Measurements from ENCODE around the gene TSPYL1. TPM values are rescaled to one million over a fixed set of nuclear protein-coding genes. Genes with fewer than 3 reads are reported as not detected.
"Not testable (repeated sequence)": the region's sequence is repeated elsewhere in the genome, so short reads cannot be mapped to it uniquely, and the experiment has no call there.

TSPYL1 gene
- polyA plus RNA-seq (2013, experiment 1 of 2) = 42.9 TPM
- 44.1 TPM for polyA plus RNA-seq (2013, experiment 2 of 2)

- Histone ChIP-seq H3K9me3 (ENCODE audit: insufficient read depth, low read depth, low read length) (no peaks in the 10 kb centered on the region), H3K9ac (ENCODE audit: low read depth, low read length) (peak within 1 kb of the TSS; percentile 91), H3K4me3 (ENCODE audit: low read length) (peak within 1 kb of the TSS; percentile 94), H3K27ac (ENCODE audit: low read depth, low read length) (peak within 1 kb of the TSS; percentile 91), H3K27me3 (ENCODE audit: insufficient read depth, low read length) (no peaks in the 10 kb centered on the region), H3K4me1 (ENCODE audit: insufficient read depth, low read length) (peaks cover 19% of the 10 kb centered on the region), H3K36me3 (ENCODE audit: insufficient read depth, low read length) (peaks cover 15% of the 10 kb centered on the region)
- WGBS = under 1% methylated on average over 71 of the region's 71 CpGs
Observed at GRCh38 chr6:116279232-116280160, at the start of gene TSPYL1. TSPYL1 (minus strand) TSS chr6:116279930; CDS start chr6:116279830, 100 bp downstream.

- H3K36me3 ChIP-seq (ENCODE audit: insufficient read depth, low read length) = no peaks in the 10 kb centered on the region
- 0 out of 2 replicates have a peak overlapping the region, but pooled peaks have one; percentile 1 for H3K27ac ChIP-seq (ENCODE audit: low read depth, low read length)
- H3K9me3 ChIP-seq (ENCODE audit: insufficient read depth, low read depth, low read length) = 0 out of 2 replicates have a peak, but pooled peaks cover 2% of the 10 kb centered on the region
- peaks cover 52% of the 10 kb centered on the region for H3K4me1 ChIP-seq (ENCODE audit: insufficient read depth, low read length)
- H3K9ac ChIP-seq (ENCODE audit: low read depth, low read length) = no peak overlapping the region
- no peak overlapping the region for H3K4me3 ChIP-seq (ENCODE audit: low read length)
- no peaks in the 10 kb centered on the region for H3K27me3 ChIP-seq (ENCODE audit: insufficient read depth, low read length)
Observed at GRCh38 chr6:116329156-116329555, 49.4 kb upstream of the TSPYL1 start.

GRCh38 chr6:116328528-116328903 lies 48.8 kb upstream of the TSPYL1 start:
- 100% methylated on average over 1 of the region's 1 CpG for WGBS
- Histone ChIP-seq H3K4me1 (ENCODE audit: insufficient read depth, low read length) (peaks cover 59% of the 10 kb centered on the region), H3K9me3 (ENCODE audit: insufficient read depth, low read depth, low read length) (0 out of 2 replicates have a peak, but pooled peaks cover 2% of the 10 kb centered on the region), H3K9ac (ENCODE audit: low read depth, low read length) (no peak overlapping the region), H3K27ac (ENCODE audit: low read depth, low read length) (peak overlapping the region; percentile 88), H3K36me3 (ENCODE audit: insufficient read depth, low read length) (no peaks in the 10 kb centered on the region), H3K4me3 (ENCODE audit: low read length) (no peak overlapping the region), H3K27me3 (ENCODE audit: insufficient read depth, low read length) (no peaks in the 10 kb centered on the region)

- peak overlapping the region; percentile 8; the same call in 1 of the 2 replicates for H3K9ac ChIP-seq (ENCODE audit: low read depth, low read length)
- no peaks in the 10 kb centered on the region for H3K36me3 ChIP-seq (ENCODE audit: insufficient read depth, low read length)
- 33% methylated on average over 5 of the region's 6 CpGs for WGBS
- H3K4me3 ChIP-seq (ENCODE audit: low read length) = peak overlapping the region; percentile 15
- H3K27ac ChIP-seq (ENCODE audit: low read depth, low read length) = peak overlapping the region; percentile 88
- no peaks in the 10 kb centered on the region for H3K27me3 ChIP-seq (ENCODE audit: insufficient read depth, low read length)
- 0 out of 2 replicates have a peak, but pooled peaks cover 2% of the 10 kb centered on the region for H3K9me3 ChIP-seq (ENCODE audit: insufficient read depth, low read depth, low read length)
- H3K4me1 ChIP-seq (ENCODE audit: insufficient read depth, low read length) = peaks cover 64% of the 10 kb centered on the region
Observed at GRCh38 chr6:116327803-116328527, 48.2 kb upstream of the TSPYL1 start.

- H3K9me3 ChIP-seq (ENCODE audit: insufficient read depth, low read depth, low read length) = no peaks in the 10 kb centered on the region
- no peaks in the 10 kb centered on the region for H3K36me3 ChIP-seq (ENCODE audit: insufficient read depth, low read length)
- no peaks in the 10 kb centered on the region for H3K27me3 ChIP-seq (ENCODE audit: insufficient read depth, low read length)
- H3K4me3 ChIP-seq (ENCODE audit: low read length) = no peak overlapping the region
- no peak overlapping the region for H3K9ac ChIP-seq (ENCODE audit: low read depth, low read length)
- whole genome bisulfite sequencing = 73% methylated on average over 4 of the region's 4 CpGs
- H3K27ac ChIP-seq (ENCODE audit: low read depth, low read length) = peak overlapping the region; percentile 88
- peaks cover 69% of the 10 kb centered on the region for H3K4me1 ChIP-seq (ENCODE audit: insufficient read depth, low read length)
Observed at GRCh38 chr6:116326996-116327395, 47.3 kb upstream of the TSPYL1 start.

- Histone ChIP-seq H3K9me3 (ENCODE audit: insufficient read depth, low read depth, low read length) (no peaks in the 10 kb centered on the region), H3K27ac (ENCODE audit: low read depth, low read length) (no peak overlapping the region), H3K9ac (ENCODE audit: low read depth, low read length) (no peak overlapping the region), H3K4me3 (ENCODE audit: low read length) (no peak overlapping the region), H3K4me1 (ENCODE audit: insufficient read depth, low read length) (peaks cover 69% of the 10 kb centered on the region), H3K27me3 (ENCODE audit: insufficient read depth, low read length) (no peaks in the 10 kb centered on the region), H3K36me3 (ENCODE audit: insufficient read depth, low read length) (no peaks in the 10 kb centered on the region)
- 98% methylated on average over 7 of the region's 7 CpGs for WGBS
Observed at GRCh38 chr6:116326181-116326671, 46.5 kb upstream of the TSPYL1 start.

GRCh38 chr6:116325634-116326132 lies 46.0 kb upstream of the TSPYL1 start:
- not testable (repeated sequence) for H3K9me3 ChIP-seq (ENCODE audit: insufficient read depth, low read depth, low read length); H3K9ac ChIP-seq (ENCODE audit: low read depth, low read length); H3K36me3 ChIP-seq (ENCODE audit: insufficient read depth, low read length); H3K27ac ChIP-seq (ENCODE audit: low read depth, low read length); H3K27me3 ChIP-seq (ENCODE audit: insufficient read depth, low read length); H3K4me3 ChIP-seq (ENCODE audit: low read length)
- WGBS = 93% methylated on average over 10 of the region's 11 CpGs
- peaks cover 69% of the 10 kb centered on the region for H3K4me1 ChIP-seq (ENCODE audit: insufficient read depth, low read length)

GRCh38 chr6:116323863-116324262 lies 44.1 kb upstream of the TSPYL1 start:
- H3K9ac ChIP-seq (ENCODE audit: low read depth, low read length) = peak overlapping the region; percentile 29; the same call in 1 of the 2 replicates
- H3K36me3 ChIP-seq (ENCODE audit: insufficient read depth, low read length) = no peaks in the 10 kb centered on the region
- H3K27ac ChIP-seq (ENCODE audit: low read depth, low read length) = peak overlapping the region; percentile 65
- WGBS = 25% methylated on average over 1 of the region's 1 CpG
- H3K9me3 ChIP-seq (ENCODE audit: insufficient read depth, low read depth, low read length) = no peaks in the 10 kb centered on the region
- H3K4me3 ChIP-seq (ENCODE audit: low read length) = peak overlapping the region; percentile 9; the same call in 1 of the 2 replicates
- H3K4me1 ChIP-seq (ENCODE audit: insufficient read depth, low read length) = peaks cover 61% of the 10 kb centered on the region
- H3K27me3 ChIP-seq (ENCODE audit: insufficient read depth, low read length) = no peaks in the 10 kb centered on the region

- 94% methylated on average over 8 of the region's 13 CpGs for WGBS
- H3K4me1 ChIP-seq (ENCODE audit: insufficient read depth, low read length) = peaks cover 42% of the 10 kb centered on the region
- not testable (repeated sequence) for H3K36me3 ChIP-seq (ENCODE audit: insufficient read depth, low read length); H3K9ac ChIP-seq (ENCODE audit: low read depth, low read length); H3K9me3 ChIP-seq (ENCODE audit: insufficient read depth, low read depth, low read length); H3K27ac ChIP-seq (ENCODE audit: low read depth, low read length); H3K27me3 ChIP-seq (ENCODE audit: insufficient read depth, low read length); H3K4me3 ChIP-seq (ENCODE audit: low read length)
Observed at GRCh38 chr6:116321933-116322332, 42.2 kb upstream of the TSPYL1 start.

- H3K4me3 ChIP-seq (ENCODE audit: low read length) = no peak overlapping the region
- 93% methylated on average over 2 of the region's 2 CpGs for WGBS
- no peak overlapping the region for H3K27ac ChIP-seq (ENCODE audit: low read depth, low read length)
- no peaks in the 10 kb centered on the region for H3K9me3 ChIP-seq (ENCODE audit: insufficient read depth, low read depth, low read length)
- H3K36me3 ChIP-seq (ENCODE audit: insufficient read depth, low read length) = no peaks in the 10 kb centered on the region
- H3K27me3 ChIP-seq (ENCODE audit: insufficient read depth, low read length) = no peaks in the 10 kb centered on the region
- H3K4me1 ChIP-seq (ENCODE audit: insufficient read depth, low read length) = no peaks in the 10 kb centered on the region
- H3K9ac ChIP-seq (ENCODE audit: low read depth, low read length) = no peak overlapping the region
Observed at GRCh38 chr6:116316772-116317467, 37.2 kb upstream of the TSPYL1 start.

Data from HUES64 (cell line).